ENCODE data around the gene STK10. TPM values are rescaled to one million over a fixed set of nuclear protein-coding genes. Genes with fewer than 3 reads are reported as not detected.

STK10 gene
- total and polyA plus RNA-seq, 9 of the 15 experiments (the other 6 are each of a cell fraction or from before 2014, with no cell fraction given), result 0.30 to 6.7 (median 2.4) TPM

- TF ChIP-seq, protein P1, sequence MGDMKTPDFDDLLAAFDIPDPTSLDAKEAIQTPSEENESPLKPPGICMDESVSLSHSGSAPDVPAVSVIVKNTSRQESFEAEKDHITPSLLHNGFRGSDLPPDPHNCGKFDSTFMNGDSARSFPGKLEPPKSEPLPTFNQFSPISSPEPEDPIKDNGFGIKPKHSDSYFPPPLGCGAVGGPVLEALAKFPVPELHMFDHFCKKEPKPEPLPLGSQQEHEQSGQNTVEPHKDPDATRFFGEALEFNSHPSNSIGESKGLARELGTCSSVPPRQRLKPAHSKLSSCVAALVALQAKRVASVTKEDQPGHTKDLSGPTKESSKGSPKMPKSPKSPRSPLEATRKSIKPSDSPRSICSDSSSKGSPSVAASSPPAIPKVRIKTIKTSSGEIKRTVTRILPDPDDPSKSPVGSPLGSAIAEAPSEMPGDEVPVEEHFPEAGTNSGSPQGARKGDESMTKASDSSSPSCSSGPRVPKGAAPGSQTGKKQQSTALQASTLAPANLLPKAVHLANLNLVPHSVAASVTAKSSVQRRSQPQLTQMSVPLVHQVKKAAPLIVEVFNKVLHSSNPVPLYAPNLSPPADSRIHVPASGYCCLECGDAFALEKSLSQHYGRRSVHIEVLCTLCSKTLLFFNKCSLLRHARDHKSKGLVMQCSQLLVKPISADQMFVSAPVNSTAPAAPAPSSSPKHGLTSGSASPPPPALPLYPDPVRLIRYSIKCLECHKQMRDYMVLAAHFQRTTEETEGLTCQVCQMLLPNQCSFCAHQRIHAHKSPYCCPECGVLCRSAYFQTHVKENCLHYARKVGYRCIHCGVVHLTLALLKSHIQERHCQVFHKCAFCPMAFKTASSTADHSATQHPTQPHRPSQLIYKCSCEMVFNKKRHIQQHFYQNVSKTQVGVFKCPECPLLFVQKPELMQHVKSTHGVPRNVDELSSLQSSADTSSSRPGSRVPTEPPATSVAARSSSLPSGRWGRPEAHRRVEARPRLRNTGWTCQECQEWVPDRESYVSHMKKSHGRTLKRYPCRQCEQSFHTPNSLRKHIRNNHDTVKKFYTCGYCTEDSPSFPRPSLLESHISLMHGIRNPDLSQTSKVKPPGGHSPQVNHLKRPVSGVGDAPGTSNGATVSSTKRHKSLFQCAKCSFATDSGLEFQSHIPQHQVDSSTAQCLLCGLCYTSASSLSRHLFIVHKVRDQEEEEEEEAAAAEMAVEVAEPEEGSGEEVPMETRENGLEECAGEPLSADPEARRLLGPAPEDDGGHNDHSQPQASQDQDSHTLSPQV (IDR thresholded peaks at IDR 0.05), result peak; percentile 70; the same call in 1 of the 2 replicates
- TF ChIP-seq CHAMP1 (IDR thresholded peaks at IDR 0.05), result peak; percentile 58; the same call in 1 of the 2 replicates
- no peak for TF ChIP-seq BRCA1 (IDR thresholded peaks at IDR 0.05)
- no peak for TF ChIP-seq BRCA1 (CRISPR knock-in tag; IDR thresholded peaks at IDR 0.05)
- TF ChIP-seq, protein P2, sequence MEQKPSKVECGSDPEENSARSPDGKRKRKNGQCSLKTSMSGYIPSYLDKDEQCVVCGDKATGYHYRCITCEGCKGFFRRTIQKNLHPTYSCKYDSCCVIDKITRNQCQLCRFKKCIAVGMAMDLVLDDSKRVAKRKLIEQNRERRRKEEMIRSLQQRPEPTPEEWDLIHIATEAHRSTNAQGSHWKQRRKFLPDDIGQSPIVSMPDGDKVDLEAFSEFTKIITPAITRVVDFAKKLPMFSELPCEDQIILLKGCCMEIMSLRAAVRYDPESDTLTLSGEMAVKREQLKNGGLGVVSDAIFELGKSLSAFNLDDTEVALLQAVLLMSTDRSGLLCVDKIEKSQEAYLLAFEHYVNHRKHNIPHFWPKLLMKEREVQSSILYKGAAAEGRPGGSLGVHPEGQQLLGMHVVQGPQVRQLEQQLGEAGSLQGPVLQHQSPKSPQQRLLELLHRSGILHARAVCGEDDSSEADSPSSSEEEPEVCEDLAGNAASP (IDR thresholded peaks at IDR 0.05), result no peak
- no peak for TF ChIP-seq ATF2 (CRISPR knock-in tag; IDR thresholded peaks at IDR 0.05)
- TF ChIP-seq, protein P3, sequence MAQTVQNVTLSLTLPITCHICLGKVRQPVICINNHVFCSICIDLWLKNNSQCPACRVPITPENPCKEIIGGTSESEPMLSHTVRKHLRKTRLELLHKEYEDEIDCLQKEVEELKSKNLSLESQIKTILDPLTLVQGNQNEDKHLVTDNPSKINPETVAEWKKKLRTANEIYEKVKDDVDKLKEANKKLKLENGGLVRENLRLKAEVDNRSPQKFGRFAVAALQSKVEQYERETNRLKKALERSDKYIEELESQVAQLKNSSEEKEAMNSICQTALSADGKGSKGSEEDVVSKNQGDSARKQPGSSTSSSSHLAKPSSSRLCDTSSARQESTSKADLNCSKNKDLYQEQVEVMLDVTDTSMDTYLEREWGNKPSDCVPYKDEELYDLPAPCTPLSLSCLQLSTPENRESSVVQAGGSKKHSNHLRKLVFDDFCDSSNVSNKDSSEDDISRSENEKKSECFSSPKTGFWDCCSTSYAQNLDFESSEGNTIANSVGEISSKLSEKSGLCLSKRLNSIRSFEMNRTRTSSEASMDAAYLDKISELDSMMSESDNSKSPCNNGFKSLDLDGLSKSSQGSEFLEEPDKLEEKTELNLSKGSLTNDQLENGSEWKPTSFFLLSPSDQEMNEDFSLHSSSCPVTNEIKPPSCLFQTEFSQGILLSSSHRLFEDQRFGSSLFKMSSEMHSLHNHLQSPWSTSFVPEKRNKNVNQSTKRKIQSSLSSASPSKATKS (CRISPR knock-in tag; IDR thresholded peaks at IDR 0.05), result no peak
- TF ChIP-seq ZNF3 (CRISPR knock-in tag; IDR thresholded peaks at IDR 0.05), result no peak
- TF ChIP-seq PML (IDR thresholded peaks at IDR 0.05; ENCODE audit: low read length), result peak; percentile 84
- TF ChIP-seq CREBBP (IDR thresholded peaks at IDR 0.05; ENCODE audit: low read depth, low read length), result no peak
- no peak for TF ChIP-seq GABPB1 (CRISPR knock-in tag; IDR thresholded peaks at IDR 0.05)
- TF ChIP-seq FOSL1 (tag; conservative IDR thresholded peaks at IDR 0.05), result peak; percentile 92
- no peak for TF ChIP-seq PBX2 (CRISPR knock-in tag; IDR thresholded peaks at IDR 0.05; ENCODE audit: low read depth)
- TF ChIP-seq PBX2 (tag; conservative IDR thresholded peaks at IDR 0.05; ENCODE audit: low read depth), result no peak
Measured at GRCh38 chr5:172142709-172143215, 45.3 kb downstream of the STK10 start (continued).
